HL-60 (cell line): ENCODE data around the gene C2orf78.

Experiments
- DNase-seq, 2 experiments: peaks; one replicate each; pipeline ENCODE4 v3.0.0-alpha.2; 2010 to 2020; ENCODE audit warnings: low read depth in 1 of 2, low spot score in 1 of 2
- H3K27ac ChIP-seq: fragments of 250-450 bp; sonication (Bioruptor Pico); replicated peaks from 2 replicates; pipeline ENCODE4 v1.5.1; 2020; ENCODE audit warnings: mild to moderate bottlenecking, moderate library complexity
- H3K27me3 ChIP-seq: fragments of 250-450 bp; sonication (Bioruptor Pico); 2 replicates; pipeline ENCODE4 v1.5.1; 2021; ENCODE audit warnings: mild to moderate bottlenecking, moderate library complexity; ENCODE audit not compliant: insufficient read depth, poor library complexity, severe bottlenecking
- H3K4me3 ChIP-seq: replicated peaks from 2 replicates; pipeline ENCODE4 v1.5.1; 2011; ENCODE audit warnings: mild to moderate bottlenecking, control low read depth, low read length; ENCODE audit not compliant: insufficient read depth
- CTCF ChIP-seq: IDR thresholded peaks from one replicate; pipeline ENCODE4 v1.5.1; 2011; ENCODE audit warnings: low read length, control low read depth, inconsistent platforms; ENCODE audit not compliant: insufficient read depth
- GABPA ChIP-seq: IDR thresholded peaks from 2 replicates; pipeline ENCODE4 v1.6.1; 2012; ENCODE audit warnings: low read depth
- POLR2AphosphoS5 ChIP-seq: IDR thresholded peaks from 2 replicates; pipeline ENCODE4 v1.6.1; 2012; ENCODE audit warnings: low read depth
- REST ChIP-seq: IDR thresholded peaks from 2 replicates; pipeline ENCODE4 v1.6.1; 2012; ENCODE audit warnings: low read depth; ENCODE audit not compliant: insufficient replicate concordance
- SPI1 ChIP-seq: IDR thresholded peaks from 2 replicates; pipeline ENCODE4 v1.6.1; 2012; ENCODE audit warnings: low read depth, mild to moderate bottlenecking, borderline replicate concordance

C2orf78 gene

GRCh38 chr2:73762571-73762970 lies 21.4 kb upstream of the C2orf78 start:
- Histone ChIP-seq H3K4me3 (no peak overlapping the region), H3K27me3 (no peaks in the 10 kb centered on the region), H3K27ac (no peak overlapping the region)
- DNase-seq = no peak
- TF ChIP-seq POLR2AphosphoS5 = no peak
- no peak for TF ChIP-seq REST
- TF ChIP-seq CTCF = no peak
- TF ChIP-seq SPI1 = no peak

- no peak for DNase-seq
- no peak overlapping the region for H3K4me3 ChIP-seq
- H3K27me3 ChIP-seq = no peaks in the 10 kb centered on the region
- no peak overlapping the region for H3K27ac ChIP-seq
- TF ChIP-seq CTCF = no peak
Observed at GRCh38 chr2:73764945-73765344, 19.0 kb upstream of the C2orf78 start.

- TF ChIP-seq CTCF (no peak), POLR2AphosphoS5 (no peak), SPI1 (no peak), REST (no peak), GABPA (no peak)
- H3K27ac ChIP-seq = no peak overlapping the region
- DNase-seq = no peak
- H3K27me3 ChIP-seq = no peaks in the 10 kb centered on the region
- no peak overlapping the region for H3K4me3 ChIP-seq
Observed at GRCh38 chr2:73766349-73766748, 17.6 kb upstream of the C2orf78 start.

GRCh38 chr2:73766994-73767393 lies 17.0 kb upstream of the C2orf78 start:
- TF ChIP-seq POLR2AphosphoS5 = no peak
- TF ChIP-seq CTCF = no peak
- no peak for TF ChIP-seq GABPA
- TF ChIP-seq SPI1 = no peak
- no peak for TF ChIP-seq REST
- no peak for DNase-seq
- no peak overlapping the region for H3K27ac ChIP-seq
- H3K27me3 ChIP-seq = no peaks in the 10 kb centered on the region
- no peak overlapping the region for H3K4me3 ChIP-seq
